ENCODE results near the gene PGP.
A peak's percentile ranks its signal among the peaks of the same experiment; 100 is the strongest.

The PGP gene

DNA sequence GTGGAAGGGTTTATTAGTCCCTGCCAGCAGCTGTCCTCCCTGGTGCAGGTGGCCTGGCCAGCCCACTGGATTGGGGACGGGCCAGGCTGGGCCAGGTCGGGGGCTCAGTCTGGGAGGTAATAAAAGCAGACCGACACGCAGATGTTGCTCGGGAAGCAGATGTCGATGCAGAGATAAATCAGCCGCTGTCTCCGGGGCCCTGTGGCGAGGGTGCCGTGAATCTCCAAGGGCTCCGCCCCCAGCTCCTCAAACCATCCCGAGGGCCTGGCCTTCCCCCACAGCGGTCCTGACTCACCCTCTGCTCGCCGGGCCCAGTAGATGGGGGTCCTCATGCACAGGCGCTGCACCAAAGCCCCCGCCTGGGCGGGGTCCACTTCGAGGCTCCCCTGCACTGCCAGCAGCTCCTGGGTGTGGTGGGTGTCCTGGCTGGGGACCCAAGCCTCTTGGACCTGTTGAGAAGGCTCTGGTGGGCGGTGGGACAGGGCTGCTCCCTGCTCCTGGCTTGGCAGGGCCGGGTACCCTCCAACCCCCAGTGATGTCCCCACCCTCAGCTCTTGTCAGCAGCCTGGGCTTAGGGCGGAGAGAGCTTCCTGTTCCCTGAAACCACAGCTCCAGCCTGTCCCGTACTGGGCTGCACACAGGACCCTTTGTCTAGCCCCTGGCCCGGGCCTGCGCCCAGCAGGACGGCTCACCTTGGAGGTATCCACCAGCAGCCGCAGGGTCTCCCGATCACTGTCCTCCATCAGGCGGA, 5.2 kb downstream of the PGP start:
- no peak for TF ChIP-seq CTCF (IDR thresholded peaks at IDR 0.05; ENCODE audit: insufficient read depth, low read depth, low read length, missing control alignments)
- no peak for DNase-seq (ENCODE audit: low read depth)
- no peak overlapping the region for H3K4me3 ChIP-seq (ENCODE audit: low read depth, low read length)

- TF ChIP-seq CTCF (IDR thresholded peaks at IDR 0.05; ENCODE audit: insufficient read depth, low read depth, low read length, missing control alignments), result no peak
- H3K4me3 ChIP-seq (ENCODE audit: low read depth, low read length), result no peak overlapping the region
- no peak for DNase-seq (ENCODE audit: low read depth)
Measured at GRCh38 chr16:2208772-2209171, 5.9 kb downstream of the PGP start.

GRCh38 chr16:2208308-2208707, 6.3 kb downstream of the PGP start:
- no peak for DNase-seq (ENCODE audit: low read depth)
- H3K4me3 ChIP-seq (ENCODE audit: low read depth, low read length), result no peak overlapping the region
- no peak for TF ChIP-seq CTCF (IDR thresholded peaks at IDR 0.05; ENCODE audit: insufficient read depth, low read depth, low read length, missing control alignments)

DNA sequence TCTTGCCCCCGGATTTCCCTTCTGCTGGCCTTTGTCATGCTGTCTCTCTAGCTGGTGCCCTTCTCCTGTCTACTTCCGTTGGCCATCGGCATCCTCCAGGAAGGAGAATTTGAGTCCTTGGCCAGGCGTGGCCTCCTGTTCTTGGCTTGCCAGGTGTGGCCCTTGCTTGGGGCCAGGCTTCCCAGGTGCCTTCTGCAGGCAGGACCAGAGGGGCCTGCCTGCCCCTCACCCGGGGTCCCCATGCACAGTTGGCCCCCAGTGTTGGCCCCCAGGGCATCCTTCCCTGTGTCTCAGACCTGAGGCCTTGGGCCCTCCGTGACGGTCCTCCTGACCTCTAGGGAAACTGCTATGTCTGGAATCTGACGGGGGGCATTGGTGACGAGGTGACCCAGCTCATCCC, 6.8 kb downstream of the PGP start:
- no peak for TF ChIP-seq CTCF (IDR thresholded peaks at IDR 0.05; ENCODE audit: insufficient read depth, low read depth, low read length, missing control alignments)
- DNase-seq (ENCODE audit: low read depth), result no peak
- no peak overlapping the region for H3K4me3 ChIP-seq (ENCODE audit: low read depth, low read length)

- H3K4me3 ChIP-seq (ENCODE audit: low read depth, low read length), result no peak overlapping the region
- no peak for TF ChIP-seq CTCF (IDR thresholded peaks at IDR 0.05; ENCODE audit: insufficient read depth, low read depth, low read length, missing control alignments)
- no peak for DNase-seq (ENCODE audit: low read depth)
Measured at GRCh38 chr16:2206780-2207433, 7.7 kb downstream of the PGP start.

DNA sequence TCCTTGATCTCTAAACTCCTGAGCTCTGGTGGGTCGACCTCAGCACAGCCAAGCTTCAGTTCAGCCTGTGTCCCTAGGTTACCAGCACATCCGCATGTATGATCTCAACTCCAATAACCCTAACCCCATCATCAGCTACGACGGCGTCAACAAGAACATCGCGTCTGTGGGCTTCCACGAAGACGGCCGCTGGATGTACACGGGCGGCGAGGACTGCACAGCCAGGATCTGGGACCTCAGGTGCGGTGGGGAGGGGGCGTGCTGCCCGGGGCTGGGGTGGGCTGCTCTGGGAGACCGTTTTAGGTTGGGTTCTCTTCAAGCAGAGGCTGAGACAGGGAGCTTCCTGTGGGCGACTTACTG, 8.2 kb downstream of the PGP start:
- no peak for TF ChIP-seq CTCF (IDR thresholded peaks at IDR 0.05; ENCODE audit: insufficient read depth, low read depth, low read length, missing control alignments)
- H3K4me3 ChIP-seq (ENCODE audit: low read depth, low read length), result peak overlapping the region; percentile 57
- DNase-seq (ENCODE audit: low read depth), result no peak

DNA sequence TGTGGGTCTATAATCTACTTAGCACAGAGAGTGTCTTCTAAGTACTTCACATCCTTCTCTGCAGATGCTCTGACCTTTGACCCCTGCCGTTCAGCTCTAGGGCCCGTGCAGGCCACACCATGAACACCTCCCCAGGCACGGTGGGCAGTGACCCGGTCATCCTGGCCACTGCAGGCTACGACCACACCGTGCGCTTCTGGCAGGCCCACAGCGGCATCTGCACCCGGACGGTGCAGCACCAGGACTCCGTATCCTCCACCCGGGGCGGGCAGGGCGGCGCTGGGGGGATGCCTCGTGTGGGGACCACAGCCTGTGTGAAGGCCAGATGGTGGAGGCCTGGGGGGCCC, 8.7 kb downstream of the PGP start:
- TF ChIP-seq CTCF (IDR thresholded peaks at IDR 0.05; ENCODE audit: insufficient read depth, low read depth, low read length, missing control alignments), result no peak

More for the DNA sequence above, 8.7 kb downstream of the PGP start:
- peak overlapping the region; percentile 57 for H3K4me3 ChIP-seq (ENCODE audit: low read depth, low read length)
- no peak for DNase-seq (ENCODE audit: low read depth)

Data from GM12865 (cell line).